DND-41 (cell line): ENCODE measurements around the gene MSGN1.

Experiments used
- ATAC-seq: fragments of 200-7000 bp; cut with Tn5 transposase; 3 replicates; pipeline ENCODE4 v1.9.1; 2021; ENCODE audit warnings: low read depth; ENCODE audit not compliant: insufficient read depth
- DNase-seq: peaks from one replicate; pipeline ENCODE4 v3.0.0-alpha.2; 2020
- H2AFZ ChIP-seq: 2 replicates; pipeline ENCODE4 v1.6.0; 2012; ENCODE audit warnings: low read depth, low read length
- H3K27ac ChIP-seq: 2 replicates; pipeline ENCODE4 v1.5.1; 2012; ENCODE audit warnings: low read length, inconsistent platforms
- H3K27me3 ChIP-seq: fragments of 200-600 bp; sonication (generic); 2 replicates; pipeline ENCODE4 v1.6.0; 2012; ENCODE audit warnings: low read length, mild to moderate bottlenecking, inconsistent platforms; ENCODE audit not compliant: insufficient read depth, poor library complexity
- H3K36me3 ChIP-seq: 2 replicates; pipeline ENCODE4 v1.5.1; 2012; ENCODE audit warnings: low read length, inconsistent platforms; ENCODE audit not compliant: insufficient read depth
- H3K4me1 ChIP-seq: 2 replicates; pipeline ENCODE4 v1.5.1; 2012; ENCODE audit warnings: mild to moderate bottlenecking, low read length; ENCODE audit not compliant: insufficient read depth
- H3K4me2 ChIP-seq: 2 replicates; pipeline ENCODE4 v1.6.0; 2012; ENCODE audit warnings: mild to moderate bottlenecking, moderate library complexity, low read length, inconsistent platforms; ENCODE audit not compliant: insufficient read depth
- H3K4me3 ChIP-seq, 2 experiments: fragments of 200-600 bp in 1 of 2; shearing (Covaris generic) in 1 of 2; 2 replicates each; pipeline ENCODE4 v1.5.1; 2012 to 2016; ENCODE audit warnings: inconsistent platforms in 2 of 2, low read length in 2 of 2, mild to moderate bottlenecking in 2 of 2, low read depth in 1 of 2, moderate library complexity in 1 of 2
- H3K79me2 ChIP-seq: 2 replicates; pipeline ENCODE4 v1.6.0; 2012; ENCODE audit warnings: low read length, inconsistent platforms; ENCODE audit not compliant: insufficient read depth
- H3K9ac ChIP-seq: 2 replicates; pipeline ENCODE4 v1.6.0; 2012; ENCODE audit warnings: low read depth, mild to moderate bottlenecking, inconsistent platforms, low read length, moderate library complexity
- H3K9me3 ChIP-seq: 2 replicates; pipeline ENCODE4 v1.5.1; 2012; ENCODE audit warnings: low read length, moderate library complexity, mild to moderate bottlenecking, inconsistent platforms; ENCODE audit not compliant: insufficient read depth, severe bottlenecking
- H4K20me1 ChIP-seq: 2 replicates; pipeline ENCODE4 v1.6.0; 2012; ENCODE audit warnings: low read length; ENCODE audit not compliant: insufficient read depth
- EZH2 ChIP-seq: IDR thresholded peaks from 3 replicates; pipeline ENCODE4 v1.6.1; 2012; ENCODE audit warnings: borderline replicate concordance, low read depth, mild to moderate bottlenecking, moderate library complexity, low read length, inconsistent platforms; ENCODE audit not compliant: severe bottlenecking
- TF ChIP-seq, protein P1 (sequence below): IDR thresholded peaks from 2 replicates; pipeline ENCODE4 v1.5.1; 2012; ENCODE audit warnings: borderline replicate concordance, low read length, moderate library complexity, mild to moderate bottlenecking; ENCODE audit not compliant: poor library complexity, severe bottlenecking; ENCODE audit errors: extremely low read depth

The MSGN1 gene

DNA sequence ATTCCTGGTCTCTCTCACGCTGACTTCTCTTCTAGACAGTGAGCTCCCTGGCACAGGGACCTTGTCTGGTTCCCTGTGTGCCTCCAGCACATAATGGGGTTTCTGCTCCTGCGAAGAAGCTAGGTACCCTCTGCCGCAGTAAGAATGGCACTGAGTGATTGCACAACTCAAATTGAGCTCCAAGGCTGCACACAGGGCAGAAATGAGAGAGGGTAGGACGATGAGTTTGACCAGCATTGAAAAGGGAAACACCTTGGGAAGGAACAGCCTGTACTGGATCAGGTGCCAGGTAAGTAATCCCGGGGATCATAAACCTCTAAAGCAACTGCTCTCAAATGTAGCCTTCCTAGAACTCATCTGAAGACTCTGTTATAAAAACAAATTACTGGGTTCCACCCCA lies 21.0 kb upstream of the MSGN1 start:
- ATAC-seq (no peak), DNase-seq (no peak)
- TF ChIP-seq, protein P1, sequence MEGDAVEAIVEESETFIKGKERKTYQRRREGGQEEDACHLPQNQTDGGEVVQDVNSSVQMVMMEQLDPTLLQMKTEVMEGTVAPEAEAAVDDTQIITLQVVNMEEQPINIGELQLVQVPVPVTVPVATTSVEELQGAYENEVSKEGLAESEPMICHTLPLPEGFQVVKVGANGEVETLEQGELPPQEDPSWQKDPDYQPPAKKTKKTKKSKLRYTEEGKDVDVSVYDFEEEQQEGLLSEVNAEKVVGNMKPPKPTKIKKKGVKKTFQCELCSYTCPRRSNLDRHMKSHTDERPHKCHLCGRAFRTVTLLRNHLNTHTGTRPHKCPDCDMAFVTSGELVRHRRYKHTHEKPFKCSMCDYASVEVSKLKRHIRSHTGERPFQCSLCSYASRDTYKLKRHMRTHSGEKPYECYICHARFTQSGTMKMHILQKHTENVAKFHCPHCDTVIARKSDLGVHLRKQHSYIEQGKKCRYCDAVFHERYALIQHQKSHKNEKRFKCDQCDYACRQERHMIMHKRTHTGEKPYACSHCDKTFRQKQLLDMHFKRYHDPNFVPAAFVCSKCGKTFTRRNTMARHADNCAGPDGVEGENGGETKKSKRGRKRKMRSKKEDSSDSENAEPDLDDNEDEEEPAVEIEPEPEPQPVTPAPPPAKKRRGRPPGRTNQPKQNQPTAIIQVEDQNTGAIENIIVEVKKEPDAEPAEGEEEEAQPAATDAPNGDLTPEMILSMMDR, result no peak
- TF ChIP-seq EZH2, result no peak
- Histone ChIP-seq H3K4me2 (no peak overlapping the region), H3K27me3 (peaks cover 17% of the 10 kb centered on the region), H3K9ac (no peak overlapping the region), H3K27ac (no peak overlapping the region), H3K4me3 (no peak overlapping the region), H2AFZ (no peak overlapping the region), H3K79me2 (no peaks in the 10 kb centered on the region), H3K9me3 (no peaks in the 10 kb centered on the region), H3K36me3 (no peaks in the 10 kb centered on the region), H3K4me1 (no peaks in the 10 kb centered on the region), H4K20me1 (no peaks in the 10 kb centered on the region)

DNA sequence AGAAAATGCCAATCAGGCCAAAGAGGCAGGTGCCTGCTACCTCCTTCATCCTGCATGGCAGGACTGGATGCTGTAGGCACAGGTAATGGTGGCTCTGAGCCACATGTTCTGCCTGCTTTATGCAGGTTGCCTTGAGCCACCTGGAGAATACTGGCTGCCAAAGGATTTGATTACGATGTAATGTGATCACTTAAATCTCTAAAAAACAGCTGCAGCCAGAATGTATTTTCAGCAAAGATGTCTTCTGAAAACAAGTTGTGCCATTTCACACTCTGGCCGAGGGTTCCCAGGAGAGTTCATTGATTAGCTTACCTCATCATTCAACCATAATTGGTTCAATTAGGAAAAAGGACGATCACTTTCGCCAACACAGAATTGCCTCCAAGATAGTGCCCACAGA lies 17.9 kb upstream of the MSGN1 start:
- no peaks in the 10 kb centered on the region for H3K79me2 ChIP-seq
- H3K36me3 ChIP-seq, result no peaks in the 10 kb centered on the region
- no peaks in the 10 kb centered on the region for H4K20me1 ChIP-seq
- no peak overlapping the region for H2AFZ ChIP-seq
- no peak overlapping the region for H3K9ac ChIP-seq
- H3K4me1 ChIP-seq, result no peaks in the 10 kb centered on the region
- H3K4me3 ChIP-seq, result no peak overlapping the region
- peaks cover 13% of the 10 kb centered on the region for H3K27me3 ChIP-seq
- H3K27ac ChIP-seq, result no peak overlapping the region
- TF ChIP-seq EZH2, result no peak
- TF ChIP-seq, protein P1, result no peak
- ATAC-seq (no peak), DNase-seq (no peak)
- no peaks in the 10 kb centered on the region for H3K9me3 ChIP-seq
- no peak overlapping the region for H3K4me2 ChIP-seq

DNA sequence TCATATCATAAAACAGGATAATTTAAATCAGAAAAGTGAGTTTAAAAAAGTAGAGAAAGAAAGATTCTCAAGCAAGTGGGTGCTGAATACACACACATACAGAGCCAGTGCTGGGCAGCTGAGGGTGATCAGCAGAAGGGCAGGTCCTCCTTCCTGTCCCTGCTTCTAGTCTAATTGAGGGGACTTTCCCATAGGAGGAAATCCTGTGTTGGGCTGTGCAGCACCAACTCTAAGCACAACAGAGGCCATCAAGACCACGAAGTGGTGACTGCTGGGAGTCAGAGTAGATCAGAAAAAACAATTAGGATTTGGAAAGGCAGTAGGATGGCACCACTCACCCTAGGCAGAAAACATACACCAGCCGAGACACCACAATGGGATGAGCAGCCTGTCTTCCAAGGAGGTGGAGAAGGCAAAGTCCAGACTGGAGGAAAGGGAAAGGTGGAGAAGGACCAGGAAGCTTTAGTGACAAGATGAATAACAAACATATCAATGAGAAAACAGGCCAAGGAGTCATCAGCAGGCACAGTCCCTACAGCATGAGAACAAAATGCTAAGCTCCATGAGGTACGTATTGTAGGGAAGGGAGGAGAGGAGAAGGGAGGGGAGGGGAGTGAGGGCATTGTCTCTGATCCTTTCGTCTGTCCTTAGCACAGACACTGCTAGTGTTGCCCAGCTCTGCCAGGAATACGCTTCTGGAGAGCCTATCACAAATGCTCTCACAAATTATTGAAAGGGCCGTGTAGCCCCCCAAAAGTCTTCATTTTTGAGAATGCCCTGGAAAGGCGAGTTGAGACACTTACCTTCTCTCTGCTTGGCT lies 16.7 kb upstream of the MSGN1 start:
- H3K27ac ChIP-seq, result no peak overlapping the region
- H3K4me3 ChIP-seq, result no peak overlapping the region
- H3K36me3 ChIP-seq, result no peaks in the 10 kb centered on the region
- H3K27me3 ChIP-seq, result peaks cover 14% of the 10 kb centered on the region
- no peaks in the 10 kb centered on the region for H3K4me1 ChIP-seq
- H3K79me2 ChIP-seq, result no peaks in the 10 kb centered on the region
- no peaks in the 10 kb centered on the region for H3K9me3 ChIP-seq
- no peak for ATAC-seq
- DNase-seq, result no peak
- H2AFZ ChIP-seq, result no peak overlapping the region
- no peak overlapping the region for H3K4me2 ChIP-seq
- H4K20me1 ChIP-seq, result no peaks in the 10 kb centered on the region
- H3K9ac ChIP-seq, result no peak overlapping the region
- TF ChIP-seq EZH2, result no peak
- TF ChIP-seq, protein P1, result no peak
